HG03439 (cell line): ENCODE results near the gene LDHB.
"Not testable (repeated sequence)": the region's sequence is repeated elsewhere in the genome, so short reads cannot be mapped to it uniquely, and the experiment has no call there.

Experiments
- ATAC-seq: cut with Tn5 transposase; IDR thresholded peaks from one replicate; pipeline ENCODE4 v1.9.1; 2021; ENCODE audit warnings: mild to moderate bottlenecking, moderate library complexity; ENCODE audit not compliant: unreplicated experiment

Gene LDHB

DNA sequence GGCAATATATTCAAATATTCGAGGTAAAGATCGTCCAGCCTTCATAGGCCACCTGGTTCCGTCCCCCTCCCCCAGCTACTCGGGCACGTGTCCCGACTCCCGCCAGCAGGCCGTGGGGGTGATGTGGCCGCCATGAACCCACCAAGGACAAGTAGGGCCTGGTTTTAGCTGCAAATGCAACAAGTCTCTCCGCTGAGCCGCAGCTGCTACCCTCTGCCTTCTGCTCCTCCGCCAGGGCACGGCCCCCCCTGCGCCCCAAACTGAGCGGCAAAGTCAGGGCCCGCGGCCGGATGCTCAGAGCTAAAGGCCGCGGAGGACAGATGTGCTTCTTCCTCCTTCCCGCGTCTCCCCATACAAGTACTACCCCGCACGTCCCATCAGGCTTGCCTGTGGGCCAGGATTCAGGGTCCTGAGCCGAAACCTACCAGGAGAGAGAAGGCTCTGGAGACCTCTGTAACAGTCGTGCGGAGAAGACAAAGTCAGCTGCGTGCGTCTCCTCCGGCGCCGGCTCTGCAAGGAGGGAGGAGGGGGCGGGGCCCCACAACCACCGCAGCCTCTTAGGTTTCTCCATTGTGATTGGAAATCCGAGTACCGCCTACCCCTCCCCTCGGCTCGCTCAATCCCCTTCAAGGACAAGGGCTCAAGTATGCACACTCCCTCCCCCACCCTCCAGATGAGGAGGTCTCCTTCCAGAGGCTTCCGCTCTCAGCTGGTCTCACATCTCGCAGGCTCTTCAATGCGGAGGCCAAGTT, at the start of gene LDHB:
LDHB (minus strand) TSS at position 517 of the 752 bp plus-strand sequence. CDS start 3,171 bp downstream, outside the sequence.
- ATAC-seq: peak; percentile 95

GRCh38 chr12:21704847-21705246, 47.2 kb upstream of the LDHB start:
- no peak for ATAC-seq

DNA sequence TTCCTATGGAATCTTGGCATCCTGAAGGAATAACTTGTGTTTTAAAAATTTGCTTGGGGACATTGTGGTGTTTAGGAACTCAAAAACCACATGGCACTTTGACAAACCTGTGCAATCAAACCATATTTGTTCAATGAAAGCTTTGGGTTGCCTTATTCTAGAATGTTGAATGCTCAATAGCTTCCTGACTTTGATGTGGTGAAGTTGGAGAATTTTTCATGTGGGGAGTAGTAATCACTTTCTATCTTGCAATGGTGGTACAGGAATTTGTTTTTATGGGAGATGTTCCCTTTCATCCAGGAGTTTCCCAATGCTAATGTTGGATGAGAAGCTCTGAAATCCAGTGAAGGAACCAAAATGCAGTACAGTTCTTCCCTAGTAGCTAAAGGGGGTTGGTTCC, 42.2 kb upstream of the LDHB start:
- ATAC-seq: no peak

GRCh38 chr12:21697904-21698630, 40.4 kb upstream of the LDHB start:
- no peak for ATAC-seq

DNA sequence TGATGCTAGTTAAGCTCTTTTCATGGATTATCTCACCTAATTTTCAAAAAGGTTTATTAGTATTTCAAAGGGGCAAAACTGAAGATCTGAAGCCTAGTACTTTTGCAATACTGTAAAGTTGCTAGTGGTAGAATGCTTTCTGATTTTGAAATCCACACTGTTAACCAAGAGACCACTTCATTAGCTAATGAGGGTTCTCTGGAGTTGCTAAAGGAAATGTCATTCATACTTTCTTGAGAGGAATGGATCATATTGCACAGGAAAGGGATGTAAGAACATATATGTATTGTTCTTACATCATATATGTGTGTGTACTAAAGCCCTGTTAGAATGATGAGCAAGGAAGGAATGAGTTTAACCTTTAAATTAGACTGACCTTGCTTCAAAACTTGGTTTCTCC, 39.0 kb upstream of the LDHB start:
- no peak for ATAC-seq

GRCh38 chr12:21695986-21696385, 38.3 kb upstream of the LDHB start:
- ATAC-seq: no peak

- ATAC-seq: no peak
Measured at GRCh38 chr12:21694660-21695059, 37.0 kb upstream of the LDHB start.

GRCh38 chr12:21691515-21691914, 33.9 kb upstream of the LDHB start:
- ATAC-seq: no peak

DNA sequence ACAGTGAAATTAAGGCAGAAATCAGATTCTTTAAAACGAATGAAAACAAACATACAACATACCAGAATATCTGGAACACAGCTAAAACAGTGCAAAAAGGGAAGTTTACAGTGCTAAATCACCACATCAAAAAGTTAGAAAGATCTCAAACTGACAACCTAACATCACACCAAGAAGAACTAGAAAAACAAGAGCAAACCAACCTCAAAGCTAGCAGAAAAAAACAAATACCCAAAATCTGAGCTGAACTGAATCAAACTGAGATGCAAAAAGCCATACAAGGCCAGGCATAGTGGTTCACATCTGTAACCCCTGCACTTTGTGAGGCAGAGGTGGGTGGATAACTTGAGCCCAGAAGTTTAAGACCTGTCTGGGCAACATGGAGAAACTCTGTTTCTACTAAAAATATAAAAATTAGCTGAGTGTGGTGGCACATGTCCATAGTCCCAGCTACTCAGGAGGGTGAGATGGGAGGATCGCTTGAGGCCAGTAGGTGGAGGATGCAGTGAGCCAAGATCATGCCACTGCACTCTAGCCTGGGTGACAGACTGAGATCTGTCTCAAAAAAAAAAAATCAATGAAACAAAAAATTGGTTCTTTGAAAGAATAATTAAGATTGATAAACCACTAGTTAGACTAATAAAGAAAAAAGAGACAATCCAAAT, 33.2 kb upstream of the LDHB start:
- ATAC-seq: no peak

DNA sequence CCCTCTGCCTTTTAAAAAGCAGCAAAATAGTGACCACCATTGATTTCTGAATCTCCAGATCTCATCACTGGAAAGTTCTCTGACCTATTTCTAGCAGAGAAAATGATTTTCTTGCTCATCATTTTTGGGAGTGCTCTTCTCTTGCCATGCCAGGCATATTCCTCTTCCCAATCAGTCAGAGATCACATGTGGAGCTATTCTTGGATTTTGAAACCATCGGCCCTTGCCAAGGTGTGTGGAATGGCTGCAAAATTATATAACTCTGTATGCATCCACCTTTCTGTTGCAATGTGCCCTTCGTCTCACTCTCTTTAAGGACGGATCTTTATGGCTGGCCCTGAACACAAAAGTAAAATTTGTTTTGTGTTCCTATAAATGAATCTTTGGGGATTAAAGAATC, 25.5 kb upstream of the LDHB start:
- no peak for ATAC-seq

GRCh38 chr12:21678959-21679358, 21.3 kb upstream of the LDHB start:
- no peak for ATAC-seq

- ATAC-seq: no peak
Measured at GRCh38 chr12:21677622-21678277, 20.1 kb upstream of the LDHB start.

- ATAC-seq: no peak
Measured at GRCh38 chr12:21677204-21677603, 19.6 kb upstream of the LDHB start.

- no peak for ATAC-seq
Measured at GRCh38 chr12:21676776-21677175, 19.1 kb upstream of the LDHB start.

DNA sequence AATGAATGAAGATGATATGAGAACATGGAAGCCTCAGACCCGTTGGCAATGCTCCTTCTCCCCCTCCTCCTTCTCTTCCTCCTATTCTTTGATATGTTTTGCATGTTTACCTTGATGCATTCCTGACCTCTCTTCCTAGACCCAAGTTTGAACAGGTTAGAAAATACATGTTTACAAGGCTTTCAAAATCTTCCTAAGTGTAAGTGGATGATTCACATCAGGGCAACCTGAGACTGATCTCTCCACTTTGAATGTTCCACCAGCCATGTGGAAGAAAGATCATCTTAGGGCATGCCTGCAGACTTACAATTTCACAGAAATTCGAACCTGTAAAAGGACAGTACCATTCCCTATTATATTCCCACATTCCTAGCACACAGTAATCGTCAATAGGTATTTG, 18.0 kb upstream of the LDHB start:
- ATAC-seq: no peak

DNA sequence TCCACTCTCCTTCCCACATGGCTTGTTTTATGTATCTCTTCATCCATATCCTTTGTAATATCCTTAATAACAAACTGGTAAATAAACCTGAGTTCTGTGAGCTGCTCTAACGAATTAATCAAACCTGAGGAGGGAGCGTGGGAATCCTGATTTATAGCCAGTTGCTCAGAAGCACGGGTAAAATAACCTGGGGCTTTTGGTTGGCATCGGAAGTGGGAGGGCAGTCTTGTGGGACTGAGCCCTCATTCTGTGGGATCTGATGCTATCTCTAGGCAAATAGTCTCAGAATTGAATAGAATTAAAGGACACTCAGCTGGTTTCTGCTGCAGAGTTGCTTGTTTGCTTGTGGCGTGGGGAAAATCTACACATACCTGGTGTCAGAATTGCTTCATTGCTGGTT, 17.5 kb upstream of the LDHB start:
- no peak for ATAC-seq

- not testable (repeated sequence) for ATAC-seq
Measured at GRCh38 chr12:21673830-21674552, 16.3 kb upstream of the LDHB start.

DNA sequence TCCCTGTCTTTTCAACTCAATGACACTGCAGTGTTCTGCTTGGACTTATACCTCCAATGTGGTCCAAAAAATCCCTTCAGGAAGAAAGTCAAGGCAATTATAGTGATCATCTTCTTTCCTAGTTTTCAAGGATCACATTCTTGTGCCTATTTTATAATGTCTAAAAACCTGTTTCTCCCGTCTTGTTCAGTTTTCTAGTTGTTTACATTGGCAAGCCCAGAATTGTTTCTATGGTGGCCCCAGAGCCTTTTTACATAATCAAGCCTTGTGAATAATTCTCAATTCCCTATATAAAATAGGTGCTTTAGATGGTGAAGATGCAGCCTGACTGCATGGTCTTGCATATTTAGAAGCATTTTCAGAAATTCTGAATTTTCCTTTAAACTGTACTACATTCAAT, 14.5 kb upstream of the LDHB start:
- ATAC-seq: no peak

DNA sequence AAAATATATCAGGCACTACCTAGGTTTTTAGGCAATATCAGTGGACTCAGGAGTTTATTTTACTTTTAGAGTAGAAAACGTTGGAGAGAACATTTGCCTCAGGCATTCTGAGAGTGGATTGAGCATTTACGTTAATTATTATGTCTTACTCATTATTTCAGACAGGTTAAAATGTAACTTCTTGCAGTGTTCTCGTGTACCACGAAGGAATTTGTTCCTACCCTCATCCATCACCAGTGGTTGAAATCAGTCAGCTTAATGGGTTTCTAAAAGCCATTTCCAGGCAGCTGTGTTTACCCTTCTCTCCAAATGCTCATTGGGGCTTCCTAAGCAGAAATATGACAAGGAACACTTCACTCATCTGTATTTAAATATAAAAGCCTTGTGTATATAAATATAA, 9.1 kb upstream of the LDHB start:
- ATAC-seq: no peak

GRCh38 chr12:21665816-21666215, 8.2 kb upstream of the LDHB start:
- ATAC-seq: no peak
